Umbilical cord (tissue), 2 donors: ENCODE results near the gene HOOK1. TPM values are rescaled to one million over a fixed set of nuclear protein-coding genes. Genes with fewer than 3 reads are reported as not detected.

ENCODE experiments used
- DNase-seq: peaks from one replicate; pipeline ENCODE4 v3.0.0-alpha.2; 2015; ENCODE audit warnings: low spot score
- total RNA-seq: library from RNA; depleted of rRNA; stranded (reverse); fragments of >200 nt; gene quantifications from one replicate; pipeline ENCODE4 v1.2.3, GENCODE V29; 2014; ENCODE audit warnings: low replicate concordance; ENCODE audit not compliant: insufficient read depth

Gene HOOK1
- total RNA-seq, 1 donor from 2014 or later = 6.3 TPM

- no peak for DNase-seq
Measured at GRCh38 chr1:59885160-59885832, 70.5 kb downstream of the HOOK1 start.

GRCh38 chr1:59892841-59893811 lies 78.4 kb downstream of the HOOK1 start:
- peak; percentile 7 for DNase-seq

- no peak for DNase-seq
Measured at GRCh38 chr1:59897165-59897564, 82.4 kb downstream of the HOOK1 start.

GRCh38 chr1:59898927-59899326 lies 84.2 kb downstream of the HOOK1 start:
- DNase-seq = no peak

GRCh38 chr1:59900640-59901039 lies 85.9 kb downstream of the HOOK1 start:
- no peak for DNase-seq

- peak; percentile 46 for DNase-seq
Measured at GRCh38 chr1:59901770-59902388, 87.1 kb downstream of the HOOK1 start.

- DNase-seq = no peak
Measured at GRCh38 chr1:59903141-59903754, 88.5 kb downstream of the HOOK1 start.

- DNase-seq = no peak
Measured at GRCh38 chr1:59906931-59907330, 92.2 kb downstream of the HOOK1 start.

- DNase-seq = no peak
Measured at GRCh38 chr1:59908084-59908483, 93.3 kb downstream of the HOOK1 start.

GRCh38 chr1:59908682-59909081 lies 93.9 kb downstream of the HOOK1 start:
- DNase-seq = no peak

GRCh38 chr1:59914791-59915286 lies 100.1 kb downstream of the HOOK1 start:
- peak; percentile 39 for DNase-seq

GRCh38 chr1:59915516-59915915 lies 100.8 kb downstream of the HOOK1 start:
- DNase-seq = no peak

- no peak for DNase-seq
Measured at GRCh38 chr1:59917026-59917784, 102.5 kb downstream of the HOOK1 start.

GRCh38 chr1:59917785-59918180 lies 103.0 kb downstream of the HOOK1 start:
- DNase-seq = no peak

- no peak for DNase-seq
Measured at GRCh38 chr1:59919746-59920145, 105.0 kb downstream of the HOOK1 start.

GRCh38 chr1:59921258-59921899 lies 106.6 kb downstream of the HOOK1 start:
- peak; percentile 29 for DNase-seq

- no peak for DNase-seq
Measured at GRCh38 chr1:59924653-59925052, 109.9 kb downstream of the HOOK1 start.
